Epithelial cell of proximal tubule (primary cell): ENCODE measurements around the gene PDLIM7. TPM values are rescaled to one million over a fixed set of nuclear protein-coding genes. Genes with fewer than 3 reads are reported as not detected.

Source experiments
- DNase-seq: peaks from one replicate; pipeline ENCODE4 v3.0.0-alpha.2; 2011; ENCODE audit warnings: low read depth
- H3K4me3 ChIP-seq: 2 replicates; pipeline ENCODE4 v1.5.1; 2011; ENCODE audit warnings: low read depth, mild to moderate bottlenecking, low read length
- total RNA-seq: library from RNA; depleted of rRNA; stranded (reverse); fragments of >200 nt; gene quantifications from 2 replicates; pipeline ENCODE4 v1.2.3, GENCODE V29; 2015
- TF ChIP-seq, protein P1 (sequence below): conservative IDR thresholded peaks from 2 replicates; pipeline ENCODE4 v1.5.1; 2012; ENCODE audit warnings: low read depth, mild to moderate bottlenecking, low read length

The PDLIM7 gene
- total RNA-seq, 1 donor from 2014 or later: 286 TPM

GRCh38 chr5:177449140-177450061, 48.0 kb downstream of the PDLIM7 start:
- no peak overlapping the region for H3K4me3 ChIP-seq
- TF ChIP-seq, protein P1, sequence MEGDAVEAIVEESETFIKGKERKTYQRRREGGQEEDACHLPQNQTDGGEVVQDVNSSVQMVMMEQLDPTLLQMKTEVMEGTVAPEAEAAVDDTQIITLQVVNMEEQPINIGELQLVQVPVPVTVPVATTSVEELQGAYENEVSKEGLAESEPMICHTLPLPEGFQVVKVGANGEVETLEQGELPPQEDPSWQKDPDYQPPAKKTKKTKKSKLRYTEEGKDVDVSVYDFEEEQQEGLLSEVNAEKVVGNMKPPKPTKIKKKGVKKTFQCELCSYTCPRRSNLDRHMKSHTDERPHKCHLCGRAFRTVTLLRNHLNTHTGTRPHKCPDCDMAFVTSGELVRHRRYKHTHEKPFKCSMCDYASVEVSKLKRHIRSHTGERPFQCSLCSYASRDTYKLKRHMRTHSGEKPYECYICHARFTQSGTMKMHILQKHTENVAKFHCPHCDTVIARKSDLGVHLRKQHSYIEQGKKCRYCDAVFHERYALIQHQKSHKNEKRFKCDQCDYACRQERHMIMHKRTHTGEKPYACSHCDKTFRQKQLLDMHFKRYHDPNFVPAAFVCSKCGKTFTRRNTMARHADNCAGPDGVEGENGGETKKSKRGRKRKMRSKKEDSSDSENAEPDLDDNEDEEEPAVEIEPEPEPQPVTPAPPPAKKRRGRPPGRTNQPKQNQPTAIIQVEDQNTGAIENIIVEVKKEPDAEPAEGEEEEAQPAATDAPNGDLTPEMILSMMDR: no peak
- no peak for DNase-seq

- DNase-seq: no peak
- H3K4me3 ChIP-seq: peak overlapping the region; percentile 68
- TF ChIP-seq, protein P1: no peak
Observed at GRCh38 chr5:177448244-177448950, 49.0 kb downstream of the PDLIM7 start.

DNA sequence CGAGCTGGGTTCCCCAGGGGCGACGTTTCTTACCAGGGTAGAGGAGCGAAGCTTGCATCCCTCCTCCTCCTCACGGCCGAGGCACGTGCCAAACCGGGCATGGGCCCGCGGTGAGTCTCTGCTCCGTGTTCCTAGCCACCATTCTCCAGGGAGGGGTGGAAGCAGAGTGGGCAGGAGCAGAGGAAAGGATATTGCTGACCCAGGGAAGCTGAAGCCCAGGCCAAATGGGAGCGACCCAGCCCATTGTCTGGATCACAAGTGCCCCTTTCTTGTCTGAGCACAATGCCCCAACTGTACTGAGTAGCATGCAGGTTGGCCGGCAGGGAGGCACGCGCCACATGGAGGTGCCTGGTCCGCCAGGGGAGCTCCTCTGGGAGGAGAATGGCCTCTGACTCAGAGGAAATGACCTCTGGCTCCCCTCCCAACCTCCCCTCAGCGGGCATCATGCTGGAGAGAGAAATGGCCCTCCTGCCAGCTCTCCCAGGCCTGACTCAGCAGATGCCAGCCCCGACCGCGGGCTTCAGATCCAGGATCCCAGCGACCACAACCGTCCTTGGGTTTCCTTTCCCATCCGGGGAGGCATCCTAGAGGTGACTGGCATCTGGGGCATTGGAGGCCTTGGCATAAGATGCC, 49.7 kb downstream of the PDLIM7 start:
- peak overlapping the region; percentile 68 for H3K4me3 ChIP-seq
- peak; percentile 70 for DNase-seq
- TF ChIP-seq, protein P1: peak; percentile 23

DNA sequence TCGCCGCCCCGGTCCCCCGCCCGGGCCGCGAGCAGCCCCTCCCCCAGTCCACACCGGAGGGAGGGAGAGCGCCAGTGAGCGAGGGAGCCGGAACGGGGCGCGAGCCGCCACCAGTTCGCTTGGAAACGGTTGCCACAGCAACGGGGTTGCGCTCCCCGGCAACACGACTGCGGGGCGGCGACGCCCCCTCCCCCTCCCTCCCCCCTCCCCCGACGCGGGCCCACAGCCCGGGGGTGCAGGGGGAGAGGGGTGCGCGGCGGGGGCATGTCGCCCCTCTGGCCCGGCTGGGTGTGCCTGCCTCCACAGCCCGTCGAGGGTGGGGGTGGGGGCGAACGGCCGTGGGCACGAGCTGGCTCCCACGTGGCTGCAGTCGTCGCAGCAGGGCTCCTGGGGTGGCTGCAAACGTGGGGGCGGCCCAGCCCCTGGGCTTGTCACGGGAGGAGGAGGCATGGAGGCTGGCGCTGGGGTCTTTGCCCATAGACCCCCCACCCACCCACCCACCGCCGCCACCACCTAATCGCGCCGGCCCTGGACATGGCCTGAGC, 50.3 kb downstream of the PDLIM7 start:
- peak overlapping the region; percentile 68 for H3K4me3 ChIP-seq
- DNase-seq: no peak
- TF ChIP-seq, protein P1: no peak

DNA sequence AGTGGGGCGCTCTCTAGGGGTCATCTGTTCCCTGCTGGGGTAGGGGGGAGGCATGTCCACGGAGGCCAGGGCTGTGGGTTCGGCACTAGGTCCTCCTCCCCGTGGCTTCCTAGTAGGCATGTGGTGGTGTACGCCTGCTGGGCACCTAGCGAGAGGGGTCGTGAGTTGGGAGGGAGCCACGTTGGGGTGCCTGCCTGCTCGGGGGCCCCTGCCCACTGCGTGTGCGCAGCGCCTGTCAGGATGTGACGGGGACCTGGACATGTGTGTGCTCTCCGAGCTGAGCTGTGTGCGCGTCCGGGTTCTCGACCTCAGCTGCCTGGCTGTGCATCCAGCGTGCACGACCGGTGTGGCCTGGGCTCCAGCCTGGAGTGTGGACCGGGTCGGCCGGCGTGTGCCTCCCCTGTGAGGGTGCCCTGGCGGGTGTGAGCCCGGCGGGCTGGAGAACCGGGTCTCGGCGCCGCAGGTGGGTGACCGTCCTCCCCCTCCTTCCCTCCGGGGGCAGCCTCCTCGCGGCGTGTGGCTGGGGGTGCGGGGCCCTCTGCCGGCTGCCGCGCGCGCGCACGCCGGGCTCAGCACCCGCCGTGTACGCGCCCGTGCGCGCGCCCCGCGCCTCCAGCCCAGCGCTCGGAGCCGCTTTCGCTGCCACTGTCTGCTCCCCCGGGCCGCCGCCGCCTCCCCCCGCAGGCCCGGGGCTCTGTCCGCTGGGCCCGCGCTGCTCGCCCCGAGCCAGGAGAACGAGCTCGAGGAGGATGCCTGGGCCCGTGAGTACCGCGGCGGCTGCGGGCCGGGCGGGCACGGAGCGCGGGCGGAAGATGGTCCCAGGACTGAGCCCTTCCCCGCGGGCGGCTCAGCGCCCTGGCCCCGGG, 51.0 kb downstream of the PDLIM7 start, which contains the start of gene PRR7:
Gene PRR7, plus strand, starts transcription at position 615 of the 866 bp plus-strand sequence. CDS start 8,254 bp downstream, outside the sequence.
- no peak for DNase-seq
- TF ChIP-seq, protein P1: no peak
- H3K4me3 ChIP-seq: peak within 1 kb of the TSS; percentile 68

GRCh38 chr5:177445917-177446199, 51.5 kb downstream of the PDLIM7 start:
- no peak for DNase-seq
- peak overlapping the region; percentile 68 for H3K4me3 ChIP-seq
- TF ChIP-seq, protein P1: no peak
